Osteocyte (in vitro differentiated cells): ENCODE measurements around the gene OR1D5. TPM values are rescaled to one million over a fixed set of nuclear protein-coding genes. Genes with fewer than 3 reads are reported as not detected.

ENCODE experiments used
- DNase-seq: peaks from one replicate; pipeline ENCODE4 v3.0.0; 2021; ENCODE audit warnings: mixed read lengths; ENCODE audit not compliant: unreplicated experiment; ENCODE audit errors: extremely low spot score
- H3K27ac Mint-ChIP-seq: one replicate; pipeline ENCODE4 v1.8.0; 2021; ENCODE audit warnings: mild to moderate bottlenecking, mixed read lengths; ENCODE audit not compliant: unreplicated experiment
- H3K27me3 Mint-ChIP-seq: one replicate; pipeline ENCODE4 v1.8.0; 2021; ENCODE audit warnings: mixed read lengths; ENCODE audit not compliant: unreplicated experiment
- H3K36me3 Mint-ChIP-seq: one replicate; pipeline ENCODE4 v1.8.0; 2021; ENCODE audit warnings: mixed read lengths; ENCODE audit not compliant: unreplicated experiment
- H3K4me1 Mint-ChIP-seq: one replicate; pipeline ENCODE4 v1.8.0; 2021; ENCODE audit warnings: mixed read lengths; ENCODE audit not compliant: unreplicated experiment
- H3K4me3 Mint-ChIP-seq: one replicate; pipeline ENCODE4 v1.8.0; 2021; ENCODE audit warnings: mild to moderate bottlenecking, moderate library complexity, mixed read lengths; ENCODE audit not compliant: unreplicated experiment
- H3K9me3 Mint-ChIP-seq: one replicate; pipeline ENCODE4 v1.8.0; 2021; ENCODE audit warnings: mixed read lengths; ENCODE audit not compliant: unreplicated experiment
- CTCF ChIP-seq: fragments of 200-600 bp; sonication (generic); IDR thresholded peaks from 2 replicates; pipeline ENCODE4 v1.5.0; 2021; ENCODE audit warnings: antibody characterized with exemption, mild to moderate bottlenecking, moderate library complexity
- total RNA-seq: library from RNA; stranded (reverse); gene quantifications from 2 replicates; pipeline ENCODE4 v1.2.1, GENCODE V29; 2021

Gene OR1D5
- total RNA-seq, 1 donor from 2014 or later, result not detected

- Mint-ChIP-seq H3K27me3 (no peaks in the 10 kb centered on the region), H3K36me3 (peaks cover 16% of the 10 kb centered on the region), H3K4me1 (peaks cover 4% of the 10 kb centered on the region), H3K27ac (no peak overlapping the region), H3K9me3 (peaks cover 21% of the 10 kb centered on the region), H3K4me3 (no peak overlapping the region)
- no peak for TF ChIP-seq CTCF
- no peak for DNase-seq
Observed at GRCh38 chr17:3026125-3026855, 37.1 kb downstream of the OR1D5 start.

- H3K27ac Mint-ChIP-seq, result no peak overlapping the region
- H3K4me1 Mint-ChIP-seq, result peaks cover 4% of the 10 kb centered on the region
- peaks cover 23% of the 10 kb centered on the region for H3K36me3 Mint-ChIP-seq
- DNase-seq, result no peak
- H3K4me3 Mint-ChIP-seq, result no peak overlapping the region
- H3K27me3 Mint-ChIP-seq, result no peaks in the 10 kb centered on the region
- peaks cover 21% of the 10 kb centered on the region for H3K9me3 Mint-ChIP-seq
- no peak for TF ChIP-seq CTCF
Observed at GRCh38 chr17:3025421-3026124, 37.8 kb downstream of the OR1D5 start.

- Mint-ChIP-seq H3K4me3 (no peak overlapping the region), H3K27me3 (no peaks in the 10 kb centered on the region), H3K27ac (no peak overlapping the region), H3K36me3 (peaks cover 25% of the 10 kb centered on the region), H3K4me1 (no peaks in the 10 kb centered on the region), H3K9me3 (peaks cover 21% of the 10 kb centered on the region)
- DNase-seq, result no peak
- TF ChIP-seq CTCF, result no peak
Observed at GRCh38 chr17:3024346-3024745, 39.1 kb downstream of the OR1D5 start.

- no peak for TF ChIP-seq CTCF
- H3K9me3 Mint-ChIP-seq, result peaks cover 21% of the 10 kb centered on the region
- H3K36me3 Mint-ChIP-seq, result peaks cover 25% of the 10 kb centered on the region
- DNase-seq, result no peak
- no peaks in the 10 kb centered on the region for H3K4me1 Mint-ChIP-seq
- H3K4me3 Mint-ChIP-seq, result no peak overlapping the region
- no peak overlapping the region for H3K27ac Mint-ChIP-seq
- no peaks in the 10 kb centered on the region for H3K27me3 Mint-ChIP-seq
Observed at GRCh38 chr17:3022197-3022596, 41.2 kb downstream of the OR1D5 start.

- no peak for TF ChIP-seq CTCF
- H3K27ac Mint-ChIP-seq, result no peak overlapping the region
- H3K9me3 Mint-ChIP-seq, result peaks cover 21% of the 10 kb centered on the region
- H3K36me3 Mint-ChIP-seq, result peaks cover 25% of the 10 kb centered on the region
- H3K4me1 Mint-ChIP-seq, result no peaks in the 10 kb centered on the region
- DNase-seq, result no peak
- no peaks in the 10 kb centered on the region for H3K27me3 Mint-ChIP-seq
- H3K4me3 Mint-ChIP-seq, result no peak overlapping the region
Observed at GRCh38 chr17:3020381-3020780, 43.0 kb downstream of the OR1D5 start.
